DOHH2 (cell line): ENCODE data around the gene CNTNAP2.

Experiments used
- CTCF ChIP-seq: fragments of 200-600 bp; sonication (generic); IDR thresholded peaks from one replicate; pipeline ENCODE4 v1.5.1; 2014; ENCODE audit warnings: antibody characterized with exemption, mild to moderate bottlenecking, low read depth, low read length; ENCODE audit not compliant: poor library complexity, severe bottlenecking
- EZH2phosphoT487 ChIP-seq: fragments of 200-600 bp; sonication (generic); IDR thresholded peaks from 2 replicates; pipeline ENCODE4 v1.6.1; 2017; ENCODE audit warnings: borderline replicate concordance, mild to moderate bottlenecking, antibody characterized with exemption, low read length, moderate library complexity, mixed read lengths

- TF ChIP-seq CTCF (no peak), EZH2phosphoT487 (no peak)
Measured at GRCh38 chr7:146894927-146895326, 778.3 kb downstream of the CNTNAP2 start.
